Panc1 (cell line): ENCODE results near the gene CAPN15. TPM values are rescaled to one million over a fixed set of nuclear protein-coding genes. Genes with fewer than 3 reads are reported as not detected.

ENCODE experiments used
- ATAC-seq: fragments of 200-7000 bp; cut with Tn5 transposase; 2 replicates; pipeline ENCODE4 v1.9.1; 2020; ENCODE audit warnings: mild to moderate bottlenecking, moderate library complexity
- BruUV-seq: library from RNA; stranded (reverse); fragments of 400-500 nt; replicated peaks from 2 replicates; lab custom pipeline; 2021; lab: Mats Ljungman, UMichigan
- CTCF ChIA-PET: fragments of 300-600 bp; sonication (Branson Sonifier 250); formaldehyde crosslinking; loops from one replicate; lab custom pipeline; 2022; ENCODE audit warnings: antibody characterized with exemption; lab: Charles Lee
- POLR2A ChIA-PET: fragments of 300-600 bp; sonication (Branson Sonifier 250); formaldehyde crosslinking; loops from one replicate; lab custom pipeline; 2022; ENCODE audit warnings: antibody characterized with exemption; lab: Charles Lee
- DNase-seq: peaks from one replicate; pipeline ENCODE4 v3.0.0-alpha.2; 2010; ENCODE audit warnings: low read depth, low spot score
- H3K27ac ChIP-seq: 2 replicates; pipeline ENCODE4 v1.5.1; 2011; ENCODE audit warnings: mild to moderate bottlenecking, low read length, inconsistent platforms
- H3K27me3 ChIP-seq: fragments of 200-500 bp; sonication (Bioruptor generic); 2 replicates; pipeline ENCODE4 v1.6.0; 2014; ENCODE audit warnings: low read length, inconsistent platforms; ENCODE audit not compliant: control insufficient read depth, insufficient read depth
- H3K36me3 ChIP-seq: fragments of 200-500 bp; sonication (Bioruptor generic); 2 replicates; pipeline ENCODE4 v1.5.1; 2014; ENCODE audit warnings: inconsistent platforms, mild to moderate bottlenecking, low read length, moderate library complexity; ENCODE audit not compliant: control insufficient read depth, insufficient read depth
- H3K4me1 ChIP-seq: 2 replicates; pipeline ENCODE4 v1.5.1; 2011; ENCODE audit warnings: inconsistent platforms, mild to moderate bottlenecking, low read length, moderate library complexity; ENCODE audit not compliant: control insufficient read depth, insufficient read depth
- H3K4me3 ChIP-seq, 2 experiments: 2 replicates each; pipeline ENCODE4 v1.5.1; 2011 to 2012; ENCODE audit warnings: low read depth in 2 of 2, low read length in 2 of 2, mild to moderate bottlenecking in 2 of 2, inconsistent platforms in 1 of 2, moderate library complexity in 1 of 2
- H3K9me3 ChIP-seq: fragments of 200-500 bp; sonication (Bioruptor generic); 2 replicates; pipeline ENCODE4 v1.5.1; 2014; ENCODE audit warnings: low read depth, mild to moderate bottlenecking, inconsistent platforms, low read length, moderate library complexity; ENCODE audit not compliant: control insufficient read depth, insufficient read depth
- CTCF ChIP-seq: fragments of 450-650 bp; IDR thresholded peaks from 2 replicates; pipeline ENCODE4 v1.5.1; 2017; ENCODE audit warnings: mild to moderate bottlenecking
- POLR2AphosphoS5 ChIP-seq: IDR thresholded peaks from 2 replicates; pipeline ENCODE4 v1.6.1; 2012; ENCODE audit warnings: mild to moderate bottlenecking, low read depth, low read length, moderate library complexity
- REST ChIP-seq, 2 experiments: IDR thresholded peaks; 2 replicates each; pipeline ENCODE4 v1.6.1; 2011 to 2012; ENCODE audit warnings: low read depth in 2 of 2, control low read depth in 1 of 2, low read length in 1 of 2, mild to moderate bottlenecking in 1 of 2, moderate library complexity in 1 of 2; ENCODE audit not compliant: insufficient read depth in 1 of 2
- SIN3A ChIP-seq: IDR thresholded peaks from 2 replicates; pipeline ENCODE4 v1.6.1; 2012; ENCODE audit warnings: low read depth, mild to moderate bottlenecking, low read length, moderate library complexity, borderline replicate concordance; ENCODE audit not compliant: insufficient read depth
- TCF7L2 ChIP-seq: IDR thresholded peaks from 2 replicates; pipeline ENCODE4 v1.6.1; 2011; ENCODE audit warnings: mild to moderate bottlenecking, low read depth, low read length, inconsistent platforms
- in situ Hi-C: cut with HindIII; loops from 2 replicates; pipeline ENCODE4 v1.10.0; 2016; ENCODE audit warnings: low sequenced_read_pairs, low pct_unique_long_range_greater_than_20kb
- intact Hi-C: fragments of 100-400 bp; cut with micrococcal nuclease; formaldehyde crosslinking; loops from one replicate; pipeline ENCODE4 v1.10.0; 2022; ENCODE audit not compliant: unreplicated experiment
- total RNA-seq: library from RNA; stranded (reverse); gene quantifications from one replicate; pipeline ENCODE4 v1.2.1, GENCODE V29; 2021; ENCODE audit not compliant: unreplicated experiment

Gene CAPN15
- total RNA-seq, 1 experiment from 2014 or later, result 78.5 TPM

- CTCF ChIA-PET, result no interaction called here
- H3K36me3 ChIP-seq, result no peaks in the 10 kb centered on the region
- no peak for TF ChIP-seq POLR2AphosphoS5
- no peak for TF ChIP-seq SIN3A
- TF ChIP-seq REST (IDR thresholded peaks at IDR 0.05; ENCODE audit: insufficient read depth in 1 of 2, low read depth in 2 of 2, low read length in 1 of 2), result no peak
- no peak overlapping the region for H3K4me3 ChIP-seq
- H3K4me1 ChIP-seq, result peaks cover 26% of the 10 kb centered on the region
- no peak overlapping the region for H3K27ac ChIP-seq
- intact Hi-C loops (no loop called here), in situ Hi-C loops (no loop called here)
- no TSS peak for BruUV-seq
- POLR2A ChIA-PET, result no interaction called here
- no peaks in the 10 kb centered on the region for H3K9me3 ChIP-seq
- DNase-seq, result no peak
- H3K27me3 ChIP-seq, result no peaks in the 10 kb centered on the region
- ATAC-seq, result no peak
Observed at GRCh38 chr16:595094-595528, 67.6 kb downstream of the CAPN15 start.

GRCh38 chr16:595942-596735 lies 68.6 kb downstream of the CAPN15 start:
- Histone ChIP-seq H3K4me3 (no peak overlapping the region), H3K27ac (no peak overlapping the region), H3K4me1 (peaks cover 26% of the 10 kb centered on the region), H3K9me3 (no peaks in the 10 kb centered on the region), H3K27me3 (no peaks in the 10 kb centered on the region), H3K36me3 (no peaks in the 10 kb centered on the region)
- ATAC-seq, result no peak
- no peak for DNase-seq
- ChIA-PET POLR2A (no interaction called here), CTCF (interaction anchor here (0.6 kb wide), 1 partner anchor 13 kb away, joined by 5 read pairs; no protein-coding TSS in a partner anchor)
- intact Hi-C loops, result no loop called here
- in situ Hi-C loops, result no loop called here
- BruUV-seq, result TSS peak; percentile 34
- TF ChIP-seq SIN3A (no peak), POLR2AphosphoS5 (no peak), REST (IDR thresholded peaks at IDR 0.05; ENCODE audit: insufficient read depth in 1 of 2, low read depth in 2 of 2, low read length in 1 of 2) (no peak), TCF7L2 (no peak), CTCF (no peak)
